Endothelial cell of umbilical vein (primary cell): Measurements from ENCODE around the gene RUNX2. TPM values are rescaled to one million over a fixed set of nuclear protein-coding genes. Genes with fewer than 3 reads are reported as not detected.

Experiments
- BruUV-seq: library from RNA; stranded (reverse); fragments of 400-500 nt; replicated peaks from 2 replicates; lab custom pipeline; 2021; lab: Mats Ljungman, UMichigan
- CTCF ChIA-PET: fragments of 300-600, 350-600 bp; sonication (Branson Sonifier 250); formaldehyde crosslinking; loops from one replicate; lab custom pipeline; 2021; ENCODE audit warnings: antibody characterized with exemption, inconsistent platforms; lab: Charles Lee
- POLR2A ChIA-PET: fragments of 300-600, 350-600 bp; sonication (Branson Sonifier 250); formaldehyde crosslinking; loops from one replicate; lab custom pipeline; 2021; ENCODE audit warnings: antibody characterized with exemption, inconsistent platforms; lab: Charles Lee
- DNase-seq: peaks from one replicate; pipeline ENCODE4 v3.0.0-alpha.2; 2011; ENCODE audit warnings: low read depth, low spot score
- FAIRE-seq: peaks from 2 replicates; lab custom pipeline; 2011; peaks lifted over from hg19 to GRCh38; lab: Jason Lieb, UNC
- H2AFZ ChIP-seq: 2 replicates; pipeline ENCODE4 v1.6.0; 2012; ENCODE audit warnings: low read depth, low read length, control low read depth, inconsistent platforms
- H3K27ac ChIP-seq: 2 replicates; pipeline ENCODE4 v1.5.1; 2011; ENCODE audit warnings: low read depth, mild to moderate bottlenecking, control low read depth, low read length, moderate library complexity; ENCODE audit not compliant: insufficient read depth
- H3K27me3 ChIP-seq, 2 experiments: 2 replicates each; pipeline versions ENCODE4 v1.6.0 to v1.6.1; 2011; ENCODE audit warnings: low read length in 2 of 2, mixed read lengths in 1 of 2; ENCODE audit not compliant: control insufficient read depth in 2 of 2, insufficient read depth in 2 of 2
- H3K36me3 ChIP-seq, 2 experiments: 2 replicates in 1 of 2; 3 replicates in 1 of 2; pipeline ENCODE4 v1.5.1; 2011; ENCODE audit warnings: low read length in 2 of 2, mild to moderate bottlenecking in 1 of 2, moderate library complexity in 1 of 2; ENCODE audit not compliant: control insufficient read depth in 2 of 2, insufficient read depth in 2 of 2; ENCODE audit errors: extremely low read depth in 1 of 2
- H3K4me1 ChIP-seq: 3 replicates; pipeline ENCODE4 v1.5.1; 2011; ENCODE audit warnings: mild to moderate bottlenecking, low read length; ENCODE audit not compliant: control insufficient read depth, insufficient read depth; ENCODE audit errors: extremely low read depth
- H3K4me2 ChIP-seq: 2 replicates; pipeline ENCODE4 v1.6.1; 2011; ENCODE audit warnings: low read length, control low read depth, mixed read lengths; ENCODE audit not compliant: insufficient read depth
- H3K4me3 ChIP-seq, 3 experiments: fragments of 200-600 bp in 1 of 3; sonication (generic), shearing (Covaris generic) in 1 of 3; replicated peaks in 1 of 3; 2 replicates each; pipeline ENCODE4 v1.5.1; 2011 to 2016; ENCODE audit warnings: control low read depth in 3 of 3, low read length in 3 of 3, mild to moderate bottlenecking in 2 of 3, inconsistent platforms in 1 of 3, low read depth in 1 of 3, moderate library complexity in 1 of 3; ENCODE audit not compliant: insufficient read depth in 1 of 3
- H3K79me2 ChIP-seq: 2 replicates; pipeline ENCODE4 v1.6.0; 2012; ENCODE audit warnings: low read length, inconsistent platforms; ENCODE audit not compliant: control insufficient read depth, insufficient read depth
- H3K9ac ChIP-seq: replicated peaks from 2 replicates; pipeline ENCODE3; 2011; ENCODE audit warnings: low read length, control low read depth; ENCODE audit not compliant: insufficient read depth; ENCODE audit errors: extremely low read depth
- H3K9me1 ChIP-seq: replicated peaks from 3 replicates; pipeline ENCODE4 v1.6.0; 2011; ENCODE audit warnings: mild to moderate bottlenecking, low read length; ENCODE audit not compliant: control insufficient read depth, insufficient read depth; ENCODE audit errors: extremely low read depth
- H3K9me3 ChIP-seq: replicated peaks from 2 replicates; pipeline ENCODE4 v1.5.1; 2012; ENCODE audit warnings: low read length, inconsistent platforms; ENCODE audit not compliant: control insufficient read depth, insufficient read depth
- H4K20me1 ChIP-seq: replicated peaks from 2 replicates; pipeline ENCODE3; 2011; ENCODE audit warnings: mild to moderate bottlenecking, low read length; ENCODE audit not compliant: control insufficient read depth, insufficient read depth; ENCODE audit errors: extremely low read depth
- EZH2 ChIP-seq: IDR thresholded peaks from 2 replicates; pipeline ENCODE4 v1.6.1; 2012; ENCODE audit warnings: borderline replicate concordance, low read depth, mild to moderate bottlenecking, moderate library complexity, low read length, inconsistent platforms; ENCODE audit not compliant: severe bottlenecking
- FOS ChIP-seq: IDR thresholded peaks from 2 replicates; pipeline ENCODE4 v1.6.1; 2011; ENCODE audit warnings: mild to moderate bottlenecking, low read length, moderate library complexity, borderline replicate concordance; ENCODE audit not compliant: insufficient read depth
- GATA2 ChIP-seq: IDR thresholded peaks from 2 replicates; pipeline ENCODE4 v1.7.0; 2011; ENCODE audit warnings: low read depth, mild to moderate bottlenecking, moderate library complexity, mixed read lengths, low read length; ENCODE audit not compliant: insufficient read length, insufficient read depth
- JUN ChIP-seq: IDR thresholded peaks from 2 replicates; pipeline ENCODE4 v1.6.1; 2011; ENCODE audit warnings: borderline replicate concordance, low read depth; ENCODE audit not compliant: insufficient read length, insufficient read depth
- MYC ChIP-seq: IDR thresholded peaks from one replicate; pipeline ENCODE4 v1.6.1; 2011; ENCODE audit warnings: mild to moderate bottlenecking, low read depth, low read length
- POLR2A ChIP-seq: IDR thresholded peaks from 2 replicates; pipeline ENCODE4 v1.6.1; 2012; ENCODE audit warnings: low read depth, mild to moderate bottlenecking, control low read depth, low read length
- POLR2AphosphoS5 ChIP-seq: IDR thresholded peaks from 2 replicates; pipeline ENCODE4 v1.6.1; 2012; ENCODE audit warnings: low read depth, mild to moderate bottlenecking, control low read depth, low read length, moderate library complexity; ENCODE audit not compliant: insufficient read depth
- dilution Hi-C: fragments of 300-500 bp; cut with MboI; formaldehyde crosslinking; loops from one replicate; pipeline ENCODE4 v1.15.0; 2019; ENCODE audit warnings: low sequenced_read_pairs; ENCODE audit not compliant: extremely low pct_ligation_motif_present
- intact Hi-C: fragments of 100-400 bp; cut with micrococcal nuclease; formaldehyde crosslinking; loops from one replicate; pipeline ENCODE4 v1.10.0; 2022
- polyA plus RNA-seq, 4 experiments: library from polyadenylated mRNA; depleted of rRNA in 3 of 4; stranded (reverse) in 3 of 4; unstranded in 1 of 4; fragments of >200 nt; gene quantifications; 2 replicates each; pipeline versions ENCODE4 v1.2.1 to v1.2.3, GENCODE V29; 2011 to 2012; ENCODE audit warnings: missing spikeins in 1 of 4
- total RNA-seq: library from RNA; stranded (reverse); gene quantifications from 2 replicates; pipeline ENCODE4 v1.2.3, GENCODE V29; 2021
- TF ChIP-seq, protein P1 (sequence below), 2 donors: IDR thresholded peaks; 1 replicate in 1 of 2; 2 replicates in 1 of 2; pipeline ENCODE4 v1.5.1; 2011; ENCODE audit warnings: low read length in 2 of 2, mild to moderate bottlenecking in 2 of 2, moderate library complexity in 2 of 2, control low read depth in 1 of 2, inconsistent platforms in 1 of 2, low read depth in 1 of 2; ENCODE audit not compliant: insufficient read depth in 1 of 2; ENCODE audit errors: extremely low read depth in 1 of 2
- TF ChIP-seq, protein P2 (sequence below): IDR thresholded peaks from 2 replicates; pipeline ENCODE4 v1.6.1; 2011; ENCODE audit not compliant: insufficient read depth, insufficient read length

Gene RUNX2
- total and polyA plus RNA-seq, 2 donors (not counting 3 experiments of a cell fraction or from before 2014, with no cell fraction given): 0.06 TPM; not detected in 1

DNA sequence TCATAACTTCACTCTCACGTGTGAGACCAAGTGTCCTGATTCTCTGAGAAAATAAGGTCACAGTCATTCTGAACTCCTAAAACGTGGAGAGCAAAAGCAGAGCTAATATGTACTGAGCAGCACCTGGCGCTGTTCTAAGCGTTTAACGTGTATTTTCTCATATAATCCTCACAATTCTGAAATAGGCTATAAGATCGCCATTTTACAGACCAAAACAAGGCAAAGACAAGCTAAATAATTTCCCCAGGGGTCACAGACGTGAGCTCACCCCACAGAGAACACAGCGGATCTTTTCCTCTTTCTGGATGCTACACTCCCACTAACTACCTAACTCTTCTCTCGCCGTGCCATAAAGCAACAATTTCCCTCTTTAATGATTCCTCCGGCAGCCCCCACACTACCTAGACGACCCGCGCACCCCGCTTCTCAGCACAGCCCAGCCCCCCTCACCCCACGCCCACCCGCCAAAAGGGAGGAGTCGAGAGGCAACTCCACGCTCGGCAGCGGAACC is 49.0 kb downstream of the RUNX2 start:
- DNase-seq: no peak
- POLR2A ChIA-PET: no interaction called here
- BruUV-seq: no TSS peak

DNA sequence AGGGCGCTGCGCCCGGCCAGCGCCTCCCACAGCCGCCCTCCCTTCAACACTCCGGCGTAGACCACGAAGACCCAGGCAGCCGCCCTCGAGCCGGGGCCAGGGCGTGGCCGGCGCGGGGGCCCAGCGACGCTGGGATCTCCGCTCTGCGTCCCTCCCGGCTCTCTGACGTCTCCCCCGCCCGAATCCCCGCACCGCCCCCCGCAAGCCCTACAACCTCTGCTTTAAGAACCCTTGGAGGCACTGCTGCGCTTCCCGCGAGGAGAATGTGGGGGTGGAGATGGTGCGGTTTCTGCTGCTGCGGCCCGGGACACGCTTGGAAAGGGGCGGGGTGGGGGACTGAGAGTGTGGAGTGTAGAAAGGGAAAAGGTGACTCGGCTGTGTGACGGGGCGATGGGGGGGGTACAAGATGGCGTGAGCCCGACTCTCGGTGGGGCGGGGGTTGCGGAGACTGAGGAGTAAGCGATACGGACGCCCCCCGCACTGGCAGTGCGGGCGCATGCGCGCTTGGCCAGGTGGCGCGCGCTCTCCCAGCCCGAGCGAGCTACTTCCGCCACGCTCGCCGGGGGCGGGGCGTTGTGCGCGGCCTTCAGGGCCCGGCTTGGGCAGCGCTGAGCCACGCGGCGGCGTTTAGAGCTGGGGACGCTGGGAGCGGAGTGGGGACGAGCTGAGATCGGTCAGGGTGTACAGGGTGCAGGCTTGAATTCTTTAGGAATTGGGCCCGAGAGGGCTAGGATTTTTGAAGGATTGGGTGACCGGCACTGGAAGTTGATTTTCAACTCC is 49.6 kb downstream of the RUNX2 start, which contains the start of gene SUPT3H:
SUPT3H (minus strand) TSS at position 381 of the 780 bp plus-strand sequence.
- Histone ChIP-seq H3K9ac (peak within 1 kb of the TSS; percentile 93), H3K79me2 (no peaks in the 10 kb centered on the region), H3K4me2 (peak within 1 kb of the TSS; percentile 98), H3K9me1 (no peaks in the 10 kb centered on the region), H3K4me3 (peak within 1 kb of the TSS; percentile 76 to 92 (median 79)), H3K27me3 (no peaks in the 10 kb centered on the region), H3K27ac (peak within 1 kb of the TSS; percentile 91), H3K9me3 (no peaks in the 10 kb centered on the region), H2AFZ (peak within 1 kb of the TSS; percentile 95), H3K36me3 (no peaks in the 10 kb centered on the region), H3K4me1 (peaks cover 8% of the 10 kb centered on the region), H4K20me1 (no peaks in the 10 kb centered on the region)
- FAIRE-seq: peak; percentile 59
- DNase-seq: peak; percentile 94
- ChIA-PET CTCF (interaction anchor here (0.7 to 3.5 kb wide), 17 partner anchors 13 to 902 kb away, joined by 3 to 49 read pairs (median 4); no protein-coding TSS in a partner anchor), POLR2A (interaction anchor here (0.5 to 1.0 kb wide), 7 partner anchors 44 to 337 kb away, joined by 3 to 5 read pairs (median 3); no protein-coding TSS in a partner anchor)
- BruUV-seq: no TSS peak
- dilution Hi-C loops: no loop called here
- TF ChIP-seq JUN (no peak), MYC (peak; percentile 51), POLR2A (peak; percentile 87), EZH2 (no peak), GATA2 (no peak), POLR2AphosphoS5 (peak; percentile 96), FOS (no peak)
- TF ChIP-seq, protein P1, sequence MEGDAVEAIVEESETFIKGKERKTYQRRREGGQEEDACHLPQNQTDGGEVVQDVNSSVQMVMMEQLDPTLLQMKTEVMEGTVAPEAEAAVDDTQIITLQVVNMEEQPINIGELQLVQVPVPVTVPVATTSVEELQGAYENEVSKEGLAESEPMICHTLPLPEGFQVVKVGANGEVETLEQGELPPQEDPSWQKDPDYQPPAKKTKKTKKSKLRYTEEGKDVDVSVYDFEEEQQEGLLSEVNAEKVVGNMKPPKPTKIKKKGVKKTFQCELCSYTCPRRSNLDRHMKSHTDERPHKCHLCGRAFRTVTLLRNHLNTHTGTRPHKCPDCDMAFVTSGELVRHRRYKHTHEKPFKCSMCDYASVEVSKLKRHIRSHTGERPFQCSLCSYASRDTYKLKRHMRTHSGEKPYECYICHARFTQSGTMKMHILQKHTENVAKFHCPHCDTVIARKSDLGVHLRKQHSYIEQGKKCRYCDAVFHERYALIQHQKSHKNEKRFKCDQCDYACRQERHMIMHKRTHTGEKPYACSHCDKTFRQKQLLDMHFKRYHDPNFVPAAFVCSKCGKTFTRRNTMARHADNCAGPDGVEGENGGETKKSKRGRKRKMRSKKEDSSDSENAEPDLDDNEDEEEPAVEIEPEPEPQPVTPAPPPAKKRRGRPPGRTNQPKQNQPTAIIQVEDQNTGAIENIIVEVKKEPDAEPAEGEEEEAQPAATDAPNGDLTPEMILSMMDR (IDR thresholded peaks at IDR 0.05; ENCODE audit: extremely low read depth in 1 of 2, insufficient read depth in 1 of 2, low read depth in 1 of 2, low read length in 2 of 2): peak in 1 of 2 donors; percentile 26
- TF ChIP-seq, protein P2, sequence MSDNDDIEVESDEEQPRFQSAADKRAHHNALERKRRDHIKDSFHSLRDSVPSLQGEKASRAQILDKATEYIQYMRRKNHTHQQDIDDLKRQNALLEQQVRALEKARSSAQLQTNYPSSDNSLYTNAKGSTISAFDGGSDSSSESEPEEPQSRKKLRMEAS: peak; percentile 71
- intact Hi-C loops: loop anchor here (1.0 to 2.0 kb wide), 5 partner anchors 43 to 722 kb away; no protein-coding TSS in a partner anchor

More for the DNA sequence above, 49.0 kb downstream of the RUNX2 start:
- no peaks in the 10 kb centered on the region for H3K36me3 ChIP-seq
- H3K4me3 ChIP-seq: peak overlapping the region; percentile 76 to 92 (median 79)
- peak overlapping the region; percentile 93 for H3K9ac ChIP-seq
- dilution Hi-C loops (no loop called here), intact Hi-C loops (loop anchor here (1.0 kb wide), 1 partner anchor 337 kb away; no protein-coding TSS in a partner anchor)
- CTCF ChIA-PET: interaction anchor here (1.1 to 3.5 kb wide), 7 partner anchors 45 to 721 kb away, joined by 3 to 49 read pairs (median 5); no protein-coding TSS in a partner anchor
- peak overlapping the region; percentile 98 for H3K4me2 ChIP-seq
- peak overlapping the region; percentile 91 for H3K27ac ChIP-seq
- H4K20me1 ChIP-seq: no peaks in the 10 kb centered on the region
- no peaks in the 10 kb centered on the region for H3K9me3 ChIP-seq
- H3K79me2 ChIP-seq: no peaks in the 10 kb centered on the region
- H3K9me1 ChIP-seq: no peaks in the 10 kb centered on the region
- peak; percentile 62 for FAIRE-seq
- peaks cover 8% of the 10 kb centered on the region for H3K4me1 ChIP-seq
- H3K27me3 ChIP-seq: no peaks in the 10 kb centered on the region
- H2AFZ ChIP-seq: peak overlapping the region; percentile 79
- no peak for TF ChIP-seq EZH2
